Central memory CD8-positive, alpha-beta T cell (primary cell): Measurements from ENCODE around the gene CTTNBP2NL.
"Not testable (repeated sequence)": the region's sequence is repeated elsewhere in the genome, so short reads cannot be mapped to it uniquely, and the experiment has no call there.

Source experiments
- ATAC-seq: fragments of 150-1000 bp; cut with Tn5 transposase; replicated peaks from 2 replicates; pipeline ENCODE4 v1.10.0; 2022; ENCODE audit warnings: mild to moderate bottlenecking, moderate FRiP score, moderate number of reproducible peaks; ENCODE audit not compliant: poor library complexity, severe bottlenecking; ENCODE audit errors: extremely low read depth
- DNase-seq, 2 donors: peaks; one replicate each; pipeline ENCODE4 v3.0.0; 2021; ENCODE audit warnings: low spot score in 2 of 2
- H3K27ac Mint-ChIP-seq: one replicate; pipeline ENCODE4 v1.8.0; 2022; ENCODE audit warnings: low read depth, mild to moderate bottlenecking, moderate library complexity, mixed read lengths
- H3K27me3 Mint-ChIP-seq: one replicate; pipeline ENCODE4 v1.8.0; 2022; ENCODE audit warnings: mixed read lengths
- H3K36me3 Mint-ChIP-seq: one replicate; pipeline ENCODE4 v1.8.0; 2022; ENCODE audit warnings: mild to moderate bottlenecking, moderate library complexity, mixed read lengths; ENCODE audit not compliant: insufficient read depth
- H3K4me1 Mint-ChIP-seq: one replicate; pipeline ENCODE4 v1.8.0; 2022; ENCODE audit warnings: mixed read lengths
- H3K4me3 Mint-ChIP-seq: one replicate; pipeline ENCODE4 v1.8.0; 2022; ENCODE audit warnings: mild to moderate bottlenecking, moderate library complexity, mixed read lengths
- H3K9me3 Mint-ChIP-seq: one replicate; pipeline ENCODE4 v1.8.0; 2022; ENCODE audit warnings: mixed read lengths

The CTTNBP2NL gene

GRCh38 chr1:112445596-112445995 lies 49.6 kb downstream of the CTTNBP2NL start:
- Mint-ChIP-seq H3K27ac (no peak overlapping the region), H3K36me3 (no peaks in the 10 kb centered on the region), H3K9me3 (no peaks in the 10 kb centered on the region), H3K4me3 (no peak overlapping the region), H3K4me1 (no peaks in the 10 kb centered on the region), H3K27me3 (peaks cover 24% of the 10 kb centered on the region)
- DNase-seq (no peak), ATAC-seq (no peak)

DNA sequence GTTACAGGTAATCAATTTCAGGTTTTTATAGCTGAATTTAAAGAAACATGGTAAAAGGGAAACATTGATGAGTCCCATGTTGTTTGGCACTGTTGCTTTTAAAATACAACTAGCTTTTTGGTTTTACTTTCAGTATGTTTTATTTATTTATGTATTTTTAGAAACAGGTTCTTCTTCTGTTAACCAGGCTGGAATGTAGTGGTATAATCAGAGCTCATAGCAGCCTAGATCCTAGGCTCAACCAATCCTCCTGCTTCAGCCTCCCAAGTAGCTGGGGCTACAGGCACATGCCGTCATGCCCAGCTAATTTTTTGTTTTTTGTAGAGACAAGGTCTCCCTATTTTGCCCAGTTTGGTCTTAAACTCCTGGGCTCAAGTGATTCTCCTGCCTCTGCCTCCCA lies 50.4 kb downstream of the CTTNBP2NL start:
- H3K27ac Mint-ChIP-seq = no peak overlapping the region
- no peak for ATAC-seq

GRCh38 chr1:112448904-112449629 lies 53.1 kb downstream of the CTTNBP2NL start:
- Mint-ChIP-seq H3K27ac (no peak overlapping the region), H3K4me3 (no peak overlapping the region), H3K36me3 (no peaks in the 10 kb centered on the region), H3K27me3 (peaks cover 8% of the 10 kb centered on the region), H3K9me3 (no peaks in the 10 kb centered on the region), H3K4me1 (no peaks in the 10 kb centered on the region)
- DNase-seq (no peak), ATAC-seq (no peak)

More for the DNA sequence above, 50.4 kb downstream of the CTTNBP2NL start:
- peaks cover 16% of the 10 kb centered on the region for H3K27me3 Mint-ChIP-seq
- H3K36me3 Mint-ChIP-seq = no peaks in the 10 kb centered on the region
- H3K4me1 Mint-ChIP-seq = no peaks in the 10 kb centered on the region
- DNase-seq = no peak
- no peaks in the 10 kb centered on the region for H3K9me3 Mint-ChIP-seq
- no peak overlapping the region for H3K4me3 Mint-ChIP-seq

- H3K4me3 Mint-ChIP-seq = no peak overlapping the region
- peaks cover 8% of the 10 kb centered on the region for H3K27me3 Mint-ChIP-seq
- DNase-seq (no peak), ATAC-seq (no peak)
- no peaks in the 10 kb centered on the region for H3K4me1 Mint-ChIP-seq
- H3K27ac Mint-ChIP-seq = no peak overlapping the region
- no peaks in the 10 kb centered on the region for H3K36me3 Mint-ChIP-seq
- H3K9me3 Mint-ChIP-seq = no peaks in the 10 kb centered on the region
These were observed 53.6 kb downstream of the CTTNBP2NL start for GRCh38 chr1:112449630-112449983.

- H3K27ac Mint-ChIP-seq = no peak overlapping the region
- H3K36me3 Mint-ChIP-seq = peaks cover 2% of the 10 kb centered on the region
- no peak overlapping the region for H3K4me3 Mint-ChIP-seq
- ATAC-seq (no peak), DNase-seq (no peak)
- H3K4me1 Mint-ChIP-seq = no peaks in the 10 kb centered on the region
- peaks cover 12% of the 10 kb centered on the region for H3K27me3 Mint-ChIP-seq
- H3K9me3 Mint-ChIP-seq = no peaks in the 10 kb centered on the region
These were observed 54.8 kb downstream of the CTTNBP2NL start for GRCh38 chr1:112450773-112451172.

- not testable (repeated sequence) for H3K36me3 Mint-ChIP-seq, H3K9me3 Mint-ChIP-seq, H3K27ac Mint-ChIP-seq, DNase-seq, H3K4me1 Mint-ChIP-seq, H3K4me3 Mint-ChIP-seq, ATAC-seq
- H3K27me3 Mint-ChIP-seq = peaks cover 17% of the 10 kb centered on the region
These were observed 55.3 kb downstream of the CTTNBP2NL start for GRCh38 chr1:112451301-112451700.

GRCh38 chr1:112453876-112454275 lies 57.9 kb downstream of the CTTNBP2NL start:
- Mint-ChIP-seq H3K4me1 (no peaks in the 10 kb centered on the region), H3K27me3 (peaks cover 22% of the 10 kb centered on the region), H3K9me3 (no peaks in the 10 kb centered on the region), H3K4me3 (no peak overlapping the region), H3K36me3 (peaks cover 2% of the 10 kb centered on the region), H3K27ac (no peak overlapping the region)
- DNase-seq (no peak), ATAC-seq (no peak)

DNA sequence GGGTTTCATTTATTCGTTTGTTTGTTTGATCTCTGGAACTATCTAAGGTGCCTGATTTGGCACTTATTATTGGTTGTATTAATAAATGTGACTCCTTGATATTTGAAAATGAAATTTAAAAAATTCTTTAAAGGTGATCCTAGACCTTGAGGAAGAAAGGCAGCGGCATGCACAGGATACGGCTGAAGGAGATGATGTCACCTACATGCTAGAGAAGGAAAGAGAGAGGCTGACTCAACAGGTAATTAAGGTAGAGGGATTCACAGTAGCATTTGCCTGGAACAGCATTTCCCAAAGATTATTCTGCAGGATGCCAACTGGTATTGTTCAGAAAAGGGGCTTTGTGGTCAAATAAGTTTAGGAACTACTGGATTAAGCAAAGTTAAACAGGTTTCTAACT lies 58.3 kb downstream of the CTTNBP2NL start:
- no peak for DNase-seq
- H3K9me3 Mint-ChIP-seq = no peaks in the 10 kb centered on the region
- H3K4me1 Mint-ChIP-seq = no peaks in the 10 kb centered on the region
- no peak for ATAC-seq
- peaks cover 2% of the 10 kb centered on the region for H3K36me3 Mint-ChIP-seq
- no peak overlapping the region for H3K4me3 Mint-ChIP-seq
- no peak overlapping the region for H3K27ac Mint-ChIP-seq
- H3K27me3 Mint-ChIP-seq = peaks cover 22% of the 10 kb centered on the region

DNA sequence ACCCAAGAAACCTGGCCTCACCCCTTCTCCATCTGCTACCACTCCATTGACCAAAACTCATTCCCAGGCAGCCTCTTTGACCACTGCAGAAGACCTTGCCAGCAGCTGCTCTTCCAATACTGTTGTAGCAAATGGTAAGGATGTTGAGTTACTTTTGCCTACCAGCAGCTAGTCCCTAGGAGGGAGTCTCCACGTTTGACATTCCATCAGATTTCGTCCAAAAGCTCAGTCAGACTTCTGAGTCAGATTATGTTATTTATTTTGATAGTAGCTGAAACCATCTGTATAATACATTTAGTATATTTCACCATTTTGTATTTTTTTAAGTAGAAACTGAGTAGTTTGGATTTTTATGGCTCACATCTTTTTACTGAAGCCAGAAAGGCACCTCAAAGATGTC lies 61.2 kb downstream of the CTTNBP2NL start:
- H3K27ac Mint-ChIP-seq = no peak overlapping the region
- no peak for ATAC-seq
- no peak overlapping the region for H3K4me3 Mint-ChIP-seq
- peaks cover 32% of the 10 kb centered on the region for H3K27me3 Mint-ChIP-seq
- DNase-seq = no peak
- no peaks in the 10 kb centered on the region for H3K4me1 Mint-ChIP-seq
- no peaks in the 10 kb centered on the region for H3K9me3 Mint-ChIP-seq
- H3K36me3 Mint-ChIP-seq = peaks cover 2% of the 10 kb centered on the region

DNA sequence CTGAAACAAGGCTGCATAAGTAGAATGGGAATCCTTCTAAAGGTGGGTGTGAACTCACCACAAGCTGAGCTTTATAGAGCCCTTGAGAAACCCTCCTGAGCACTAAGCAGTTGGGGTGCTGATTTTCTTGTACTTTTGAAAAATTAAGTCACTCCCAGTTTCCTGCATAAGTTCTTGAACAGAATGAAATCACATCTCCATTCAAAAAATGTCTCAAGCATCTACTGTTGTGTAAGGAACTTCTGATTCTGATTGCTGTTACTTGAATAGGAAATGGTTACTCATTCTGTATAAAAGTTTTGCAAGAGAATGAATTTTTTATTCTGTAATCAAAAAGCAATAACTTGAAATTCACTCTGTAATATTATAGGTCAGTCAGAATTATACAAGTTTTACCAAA lies 61.9 kb downstream of the CTTNBP2NL start:
- peaks cover 2% of the 10 kb centered on the region for H3K36me3 Mint-ChIP-seq
- H3K4me1 Mint-ChIP-seq = no peaks in the 10 kb centered on the region
- peaks cover 39% of the 10 kb centered on the region for H3K27me3 Mint-ChIP-seq
- no peak overlapping the region for H3K27ac Mint-ChIP-seq
- H3K9me3 Mint-ChIP-seq = no peaks in the 10 kb centered on the region
- DNase-seq (no peak), ATAC-seq (no peak)
- H3K4me3 Mint-ChIP-seq = no peak overlapping the region

GRCh38 chr1:112458756-112459155 lies 62.7 kb downstream of the CTTNBP2NL start:
- peaks cover 42% of the 10 kb centered on the region for H3K27me3 Mint-ChIP-seq
- H3K4me1 Mint-ChIP-seq = no peaks in the 10 kb centered on the region
- DNase-seq (no peak), ATAC-seq (no peak)
- H3K27ac Mint-ChIP-seq = no peak overlapping the region
- H3K4me3 Mint-ChIP-seq = no peak overlapping the region
- no peaks in the 10 kb centered on the region for H3K9me3 Mint-ChIP-seq
- H3K36me3 Mint-ChIP-seq = peaks cover 2% of the 10 kb centered on the region

- Mint-ChIP-seq H3K27me3 (peaks cover 45% of the 10 kb centered on the region), H3K36me3 (no peaks in the 10 kb centered on the region), H3K4me3 (no peak overlapping the region), H3K9me3 (no peaks in the 10 kb centered on the region), H3K4me1 (peaks cover 1% of the 10 kb centered on the region), H3K27ac (no peak overlapping the region)
- DNase-seq (no peak), ATAC-seq (no peak)
These were observed 64.6 kb downstream of the CTTNBP2NL start for GRCh38 chr1:112460615-112461014.

- DNase-seq (no peak), ATAC-seq (no peak)
- H3K4me3 Mint-ChIP-seq = no peak overlapping the region
- H3K27ac Mint-ChIP-seq = no peak overlapping the region
- peaks cover 8% of the 10 kb centered on the region for H3K4me1 Mint-ChIP-seq
- peaks cover 45% of the 10 kb centered on the region for H3K27me3 Mint-ChIP-seq
- no peaks in the 10 kb centered on the region for H3K36me3 Mint-ChIP-seq
- H3K9me3 Mint-ChIP-seq = no peaks in the 10 kb centered on the region
These were observed 65.3 kb downstream of the CTTNBP2NL start for GRCh38 chr1:112461200-112461871.
